ENCODE measurements around the gene DVL1. TPM values are rescaled to one million over a fixed set of nuclear protein-coding genes. Genes with fewer than 3 reads are reported as not detected.

Gene DVL1
- total and polyA plus RNA-seq, 10 of the 15 experiments (the other 5 are each of a cell fraction or from before 2014, with no cell fraction given), result 0.10 to 31.1 (median 4.6) TPM

GRCh38 chr1:1305300-1306069, 43.7 kb downstream of the DVL1 start (continued):
- TF ChIP-seq ZBTB4 (CRISPR knock-in tag; IDR thresholded peaks at IDR 0.05) (no peak), PAX5 (IDR thresholded peaks at IDR 0.05; ENCODE audit: borderline replicate concordance, low read depth, low read length) (no peak), GABPA (IDR thresholded peaks at IDR 0.05; ENCODE audit: low read depth) (no peak), CTCF (IDR thresholded peaks at IDR 0.05 in 2 of 3, conservative IDR thresholded peaks at IDR 0.05 in 1 of 3; ENCODE audit: control insufficient read depth in 2 of 3, extremely low read depth in 1 of 3, insufficient read depth in 1 of 3, low read depth in 3 of 3, low read length in 3 of 3) (peak; percentile 2 to 42 (median 20); a peak in 3 of 6 replicates), HCFC1 (IDR thresholded peaks at IDR 0.05; ENCODE audit: low read length) (no peak), ZNF274 (IDR thresholded peaks at IDR 0.05; ENCODE audit: insufficient read depth, insufficient read length) (no peak), PML (IDR thresholded peaks at IDR 0.05; ENCODE audit: low read length) (no peak), SREBF1 (IDR thresholded peaks at IDR 0.05; ENCODE audit: low read length) (no peak), IRF4 (IDR thresholded peaks at IDR 0.05; ENCODE audit: low read depth, low read length) (no peak), JUNB (IDR thresholded peaks at IDR 0.05) (no peak), KDM1A (IDR thresholded peaks at IDR 0.05; ENCODE audit: borderline replicate concordance) (no peak), MYC (IDR thresholded peaks at IDR 0.05; ENCODE audit: insufficient read depth, insufficient read length, insufficient replicate concordance, low read length, severe bottlenecking) (no peak), KAT2A (conservative IDR thresholded peaks at IDR 0.05; ENCODE audit: control insufficient read depth, low read depth, low read length) (no peak), BMI1 (IDR thresholded peaks at IDR 0.05; ENCODE audit: borderline replicate concordance) (no peak), IKZF1 (conservative IDR thresholded peaks at IDR 0.05) (peak; percentile 43; the same call in 1 of the 2 replicates), SIN3A (IDR thresholded peaks at IDR 0.05; ENCODE audit: low read depth, low read length) (no peak), CHD4 (IDR thresholded peaks at IDR 0.05) (no peak), ZNF622 (IDR thresholded peaks at IDR 0.05) (no peak), NFXL1 (IDR thresholded peaks at IDR 0.05; ENCODE audit: borderline replicate concordance) (0 out of 2 replicates have a peak, but pooled peaks have one; percentile 32), CREB1 (IDR thresholded peaks at IDR 0.05; ENCODE audit: low read depth) (no peak), SIX5 (IDR thresholded peaks at IDR 0.05; ENCODE audit: low read depth, low read length, severe bottlenecking) (no peak), ATF7 (IDR thresholded peaks at IDR 0.05; ENCODE audit: low read depth) (no peak), PKNOX1 (IDR thresholded peaks at IDR 0.05) (no peak), NBN (IDR thresholded peaks at IDR 0.05) (0 out of 2 replicates have a peak, but pooled peaks have one; percentile 18), MEF2B (IDR thresholded peaks at IDR 0.05; ENCODE audit: partially characterized antibody, poor library complexity, severe bottlenecking) (peak; percentile 72), EGR1 (IDR thresholded peaks at IDR 0.05; ENCODE audit: borderline replicate concordance in 1 of 2, low read depth in 2 of 2, low read length in 2 of 2) (no peak), JUND (IDR thresholded peaks at IDR 0.05; ENCODE audit: low read depth, low read length) (no peak)
